Measurements from ENCODE around the gene BUD13.

The BUD13 gene

DNA sequence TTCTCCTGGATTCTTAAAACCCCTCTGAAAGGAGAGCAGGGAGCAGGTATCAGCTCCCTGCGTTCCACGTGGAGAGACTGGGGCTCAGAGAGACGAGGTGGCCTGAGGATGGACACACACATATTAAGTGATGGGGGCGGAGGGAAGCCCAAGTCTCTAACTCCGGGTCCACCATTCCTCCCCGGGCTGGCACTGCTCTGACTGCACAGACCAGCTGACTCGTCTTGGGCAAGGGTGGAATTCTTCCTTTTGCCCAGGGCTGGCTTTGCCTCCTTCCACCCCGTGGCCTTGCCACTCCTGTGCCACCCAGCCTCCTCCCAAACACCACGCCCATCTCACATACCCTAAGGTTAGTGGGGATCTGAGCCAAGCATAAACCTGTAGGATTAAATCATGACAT is 65.0 kb downstream of the BUD13 start:
- peaks cover 26% of the 10 kb centered on the region for H3K27me3 Mint-ChIP-seq (ENCODE audit: low read depth)
- no peak overlapping the region for H3K27ac Mint-ChIP-seq
- no peak for DNase-seq (ENCODE audit: low spot score)
- no peaks in the 10 kb centered on the region for H3K36me3 Mint-ChIP-seq (ENCODE audit: low read depth)
- H3K9me3 Mint-ChIP-seq = no peaks in the 10 kb centered on the region
- H3K4me3 Mint-ChIP-seq = no peak overlapping the region
- H3K4me1 Mint-ChIP-seq (ENCODE audit: low read depth) = no peaks in the 10 kb centered on the region

DNA sequence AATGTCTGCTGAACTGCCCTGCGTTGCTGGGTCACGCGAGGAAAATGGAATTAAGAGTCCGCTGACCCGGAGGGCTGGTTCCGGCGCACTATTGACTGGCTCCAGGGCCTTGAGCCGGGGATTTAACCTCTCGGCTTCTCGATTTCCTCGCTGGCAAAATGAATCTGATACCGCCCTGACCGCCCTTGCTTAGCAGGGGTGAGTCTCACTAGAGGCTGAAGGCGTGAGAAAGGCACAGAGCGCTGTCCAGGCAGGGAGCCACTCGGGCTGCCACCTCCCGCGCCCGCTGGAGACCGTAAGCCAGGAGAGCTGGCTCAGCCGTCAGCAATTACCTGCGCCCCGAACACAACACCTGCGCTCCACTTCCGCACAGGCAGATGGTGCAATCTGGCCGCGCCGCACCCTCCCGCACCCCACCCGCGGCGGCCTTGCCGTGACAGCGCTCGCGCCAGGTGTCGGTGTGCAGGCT is 65.6 kb downstream of the BUD13 start:
- no peak for DNase-seq (ENCODE audit: low spot score)
- no peaks in the 10 kb centered on the region for H3K4me1 Mint-ChIP-seq (ENCODE audit: low read depth)
- no peaks in the 10 kb centered on the region for H3K9me3 Mint-ChIP-seq
- H3K27ac Mint-ChIP-seq = no peak overlapping the region
- H3K4me3 Mint-ChIP-seq = no peak overlapping the region
- no peaks in the 10 kb centered on the region for H3K36me3 Mint-ChIP-seq (ENCODE audit: low read depth)
- peaks cover 26% of the 10 kb centered on the region for H3K27me3 Mint-ChIP-seq (ENCODE audit: low read depth)

DNA sequence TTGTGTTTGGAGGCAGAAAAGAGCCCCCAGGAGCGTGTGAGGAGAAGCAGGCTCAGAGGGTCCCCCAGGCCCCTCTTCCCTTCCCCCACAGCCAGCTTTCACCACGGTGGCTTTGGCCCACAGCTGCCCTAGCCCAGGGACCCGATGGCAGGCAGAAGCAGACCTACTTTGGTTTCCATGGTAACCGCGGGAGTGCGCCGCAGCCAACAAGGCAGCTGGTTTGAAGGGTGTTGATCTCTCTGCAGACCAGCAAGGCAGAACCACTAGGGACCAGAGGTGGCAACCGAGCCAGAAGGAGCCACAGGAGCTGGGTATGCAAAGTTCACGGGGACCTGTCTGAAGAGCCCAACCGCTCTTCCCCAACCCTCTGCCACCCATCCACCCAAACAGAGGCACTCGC is 69.4 kb downstream of the BUD13 start:
- no peaks in the 10 kb centered on the region for H3K36me3 Mint-ChIP-seq (ENCODE audit: low read depth)
- H3K27ac Mint-ChIP-seq = no peak overlapping the region
- H3K9me3 Mint-ChIP-seq = no peaks in the 10 kb centered on the region
- DNase-seq (ENCODE audit: low spot score) = no peak
- H3K27me3 Mint-ChIP-seq (ENCODE audit: low read depth) = peaks cover 20% of the 10 kb centered on the region
- H3K4me1 Mint-ChIP-seq (ENCODE audit: low read depth) = no peaks in the 10 kb centered on the region
- H3K4me3 Mint-ChIP-seq = no peak overlapping the region

DNA sequence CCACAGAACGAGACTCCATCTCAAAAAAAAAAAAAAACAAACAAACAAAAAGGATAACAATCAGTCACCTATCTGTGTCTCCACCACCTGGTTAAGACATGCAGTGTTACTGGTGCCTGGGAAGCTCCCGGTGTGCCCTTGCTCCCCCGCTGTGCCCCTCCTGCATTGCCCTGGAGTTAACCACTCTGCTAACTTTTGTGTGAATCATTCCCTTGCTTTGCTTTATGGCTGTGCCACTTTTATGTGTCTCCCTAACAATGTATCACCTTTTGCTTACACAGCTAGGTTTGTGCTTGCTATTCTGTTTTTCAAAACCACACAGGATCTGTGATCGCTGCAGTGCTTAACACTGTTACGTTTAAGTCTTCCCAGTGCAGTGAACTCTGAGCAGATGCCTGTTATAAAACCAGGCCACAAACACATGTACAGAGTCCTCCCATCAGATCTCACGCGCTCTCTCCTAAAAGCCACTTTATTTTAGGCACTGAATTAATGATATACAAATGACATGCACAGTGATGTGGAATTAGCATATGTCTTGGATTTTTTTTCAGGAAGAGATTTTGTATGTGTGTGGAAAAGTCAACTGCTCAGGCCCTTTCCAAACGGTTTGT is 69.9 kb downstream of the BUD13 start:
- no peak for DNase-seq (ENCODE audit: low spot score)
- Mint-ChIP-seq H3K4me1 (ENCODE audit: low read depth) (no peaks in the 10 kb centered on the region), H3K9me3 (no peaks in the 10 kb centered on the region), H3K27me3 (ENCODE audit: low read depth) (peaks cover 18% of the 10 kb centered on the region), H3K36me3 (ENCODE audit: low read depth) (no peaks in the 10 kb centered on the region), H3K27ac (no peak overlapping the region), H3K4me3 (no peak overlapping the region)

DNA sequence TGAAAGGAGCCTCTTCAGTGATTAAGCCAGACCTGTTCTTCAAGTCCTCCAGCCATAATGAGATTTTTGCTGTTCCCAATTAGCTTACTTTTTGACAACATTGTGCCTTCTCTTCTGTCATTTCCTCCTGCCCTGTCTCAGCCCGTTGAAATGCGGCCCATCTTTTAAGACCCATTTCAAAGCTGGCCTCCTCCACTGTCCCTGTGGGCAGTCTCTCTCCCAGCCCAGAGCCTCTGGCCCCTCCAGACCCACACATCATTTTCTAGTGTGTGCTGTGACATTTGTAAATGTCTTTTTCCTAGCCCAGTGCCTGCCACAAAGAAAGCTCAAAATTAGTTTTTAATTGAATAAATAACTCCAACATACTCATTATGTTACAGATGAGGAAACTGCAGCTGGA is 70.9 kb downstream of the BUD13 start:
- H3K27ac Mint-ChIP-seq = no peak overlapping the region
- no peaks in the 10 kb centered on the region for H3K9me3 Mint-ChIP-seq
- peaks cover 13% of the 10 kb centered on the region for H3K27me3 Mint-ChIP-seq (ENCODE audit: low read depth)
- H3K4me3 Mint-ChIP-seq = no peak overlapping the region
- no peak for DNase-seq (ENCODE audit: low spot score)
- H3K4me1 Mint-ChIP-seq (ENCODE audit: low read depth) = no peaks in the 10 kb centered on the region
- H3K36me3 Mint-ChIP-seq (ENCODE audit: low read depth) = no peaks in the 10 kb centered on the region

DNA sequence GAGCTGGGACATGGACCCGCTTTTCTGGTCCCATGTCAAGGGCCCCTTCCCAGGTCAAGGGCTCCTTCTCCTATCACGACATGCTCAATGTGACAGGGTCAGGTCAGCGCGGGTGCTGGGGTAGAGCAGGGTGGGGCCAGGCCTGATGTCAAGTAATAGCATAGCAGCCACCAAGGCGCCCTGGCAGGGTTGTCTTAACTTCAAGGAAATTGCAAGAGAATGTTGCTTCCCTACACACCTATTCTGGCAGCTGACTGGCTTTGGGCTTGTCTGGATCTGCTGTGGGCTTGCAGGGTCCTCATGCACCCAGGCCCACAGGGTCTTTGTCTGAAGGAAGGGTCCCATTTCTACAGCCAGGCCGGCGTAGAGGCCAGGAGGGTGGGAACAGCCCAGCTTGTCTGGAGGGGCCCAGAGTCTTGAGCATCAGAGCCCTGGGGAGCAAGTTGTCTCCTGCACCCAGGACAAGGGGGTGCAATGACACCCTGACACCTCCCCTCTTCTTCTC is 71.4 kb downstream of the BUD13 start:
- no peaks in the 10 kb centered on the region for H3K9me3 Mint-ChIP-seq
- H3K4me1 Mint-ChIP-seq (ENCODE audit: low read depth) = no peaks in the 10 kb centered on the region
- no peak overlapping the region for H3K4me3 Mint-ChIP-seq
- no peak for DNase-seq (ENCODE audit: low spot score)
- no peak overlapping the region for H3K27ac Mint-ChIP-seq
- no peaks in the 10 kb centered on the region for H3K36me3 Mint-ChIP-seq (ENCODE audit: low read depth)
- H3K27me3 Mint-ChIP-seq (ENCODE audit: low read depth) = peaks cover 11% of the 10 kb centered on the region

DNA sequence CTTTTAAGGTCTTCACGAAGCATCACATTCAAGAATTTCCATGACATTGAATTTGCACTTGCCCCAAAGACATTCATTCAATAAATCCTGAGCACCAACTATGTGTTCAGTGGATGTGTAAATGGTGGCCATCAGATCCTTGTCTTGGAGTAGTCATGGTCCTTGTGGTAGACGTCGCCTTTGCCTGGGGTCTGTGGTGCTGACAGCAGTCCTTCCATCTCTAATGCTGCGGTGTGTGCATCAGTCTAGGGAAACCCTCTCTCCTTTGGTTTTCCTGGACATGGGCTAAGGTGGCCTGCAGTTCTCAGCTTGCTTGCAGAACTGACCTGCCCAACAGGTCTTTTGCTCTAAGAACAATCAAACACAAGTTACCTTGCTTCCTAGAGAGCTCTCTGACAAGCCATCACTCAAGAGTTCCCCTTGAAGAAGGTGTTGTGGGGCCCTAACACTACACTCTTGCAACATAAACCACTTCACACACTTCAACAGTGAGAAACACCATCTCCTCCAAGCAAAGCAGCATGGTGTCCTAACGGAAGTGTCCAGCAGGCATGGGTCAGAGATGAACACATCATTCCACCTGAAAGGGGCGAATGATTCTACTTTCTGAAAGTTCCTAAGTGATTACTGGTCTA is 72.1 kb downstream of the BUD13 start:
- H3K4me1 Mint-ChIP-seq (ENCODE audit: low read depth) = no peaks in the 10 kb centered on the region
- H3K9me3 Mint-ChIP-seq = no peaks in the 10 kb centered on the region
- H3K4me3 Mint-ChIP-seq = no peak overlapping the region
- no peaks in the 10 kb centered on the region for H3K36me3 Mint-ChIP-seq (ENCODE audit: low read depth)
- no peak for DNase-seq (ENCODE audit: low spot score)
- no peak overlapping the region for H3K27ac Mint-ChIP-seq
- H3K27me3 Mint-ChIP-seq (ENCODE audit: low read depth) = peaks cover 7% of the 10 kb centered on the region
